HepG2 (cell line): ENCODE measurements around the gene SNAPC4. TPM values are rescaled to one million over a fixed set of nuclear protein-coding genes. Genes with fewer than 3 reads are reported as not detected.

ENCODE experiments used
- ISL2 ChIP-seq: sonication (generic); formaldehyde crosslinking; IDR thresholded peaks from 2 replicates; pipeline ENCODE4 v1.5.0; 2020; ENCODE audit warnings: missing genetic modification reagents
- NKX3-1 ChIP-seq: sonication (generic); formaldehyde crosslinking; IDR thresholded peaks from 2 replicates; pipeline ENCODE4 v1.5.0; 2020; ENCODE audit warnings: missing genetic modification reagents
- REST ChIP-seq, 2 experiments: IDR thresholded peaks; 2 replicates each; pipeline ENCODE4 v1.6.1; 2011 to 2012; ENCODE audit warnings: low read length in 2 of 2, borderline replicate concordance in 1 of 2, low read depth in 1 of 2, mild to moderate bottlenecking in 1 of 2, moderate library complexity in 1 of 2
- RFXAP ChIP-seq: sonication (generic); formaldehyde crosslinking; IDR thresholded peaks from 2 replicates; pipeline ENCODE4 v1.4.0; 2020; ENCODE audit warnings: missing genetic modification reagents, borderline replicate concordance
- polyA plus RNA-seq, 8 experiments: library from polyadenylated mRNA; depleted of rRNA in 3 of 8; stranded (reverse) in 7 of 8; unstranded in 1 of 8; fragments of >200 nt; fragmentation: Illumina TruSeq in 4 of 8; extraction: Trizol in 4 of 8; gene quantifications; 2 replicates each; pipeline versions ENCODE4 v1.2.1 to v1.2.3, GENCODE V29; 2011 to 2016; ENCODE audit warnings: low read depth in 4 of 8, missing spikeins in 1 of 8, mixed read lengths in 1 of 8; ENCODE audit not compliant: insufficient read depth in 1 of 8
- total RNA-seq, 5 experiments: library from RNA; depleted of rRNA; stranded (reverse); fragments of >200 nt; fragmentation: Illumina TruSeq; extraction: Trizol; gene quantifications; 2 replicates each; pipeline ENCODE4 v1.2.3, GENCODE V29; 2016; ENCODE audit warnings: low read depth in 1 of 5

The SNAPC4 gene
- total and polyA plus RNA-seq, 2 of the 13 experiments (the other 11 are each of a cell fraction or from before 2014, with no cell fraction given) = 2.0 to 6.0 TPM

- TF ChIP-seq REST (IDR thresholded peaks at IDR 0.05; ENCODE audit: borderline replicate concordance in 1 of 2, low read depth in 1 of 2, low read length in 2 of 2) (no peak), RFXAP (CRISPR knock-in tag) (no peak), ISL2 (CRISPR knock-in tag) (no peak), NKX3-1 (CRISPR knock-in tag) (no peak)
These were observed 48.6 kb downstream of the SNAPC4 start (continued) for GRCh38 chr9:136351252-136351800.

Other genes starting within 250 kb of the SNAPC4 start
- not detected in 2 replicates for gene LHX3, start 195.0 kb downstream of the SNAPC4 start, total RNA-seq (2016; rRNA removed; fragmentation: Illumina TruSeq; extraction: Trizol)
- not detected in 2 replicates for gene LHX3, start 195.0 kb downstream of the SNAPC4 start, polyA plus RNA-seq (2011; rRNA removed)
- gene QSOX2, start 154.4 kb downstream of the SNAPC4 start, total RNA-seq (2016; rRNA removed; fragmentation: Illumina TruSeq; extraction: Trizol) = 10.1 and 27.1 TPM in 2 replicates
- 36.4 and 42.1 TPM in 2 replicates for gene QSOX2, start 154.4 kb downstream of the SNAPC4 start, polyA plus RNA-seq (2011; rRNA removed)
- 0.13 TPM in 1 of 2 replicates, not detected in the other for gene CCDC187, start 96.1 kb downstream of the SNAPC4 start, total RNA-seq (2016; rRNA removed; fragmentation: Illumina TruSeq; extraction: Trizol)
- 0.03 and 0.09 TPM in 2 replicates for gene CCDC187, start 96.1 kb downstream of the SNAPC4 start, polyA plus RNA-seq (2011; rRNA removed)
- gene GPSM1, start 72.6 kb downstream of the SNAPC4 start, total RNA-seq (2016; rRNA removed; fragmentation: Illumina TruSeq; extraction: Trizol) = 0.59 and 1.0 TPM in 2 replicates
- 2.4 and 3.4 TPM in 2 replicates for gene GPSM1, start 72.6 kb downstream of the SNAPC4 start, polyA plus RNA-seq (2011; rRNA removed)
- 5.4 and 8.0 TPM in 2 replicates for gene DNLZ, start 36.4 kb downstream of the SNAPC4 start, total RNA-seq (2016; rRNA removed; fragmentation: Illumina TruSeq; extraction: Trizol)
- 3.4 and 4.5 TPM in 2 replicates for gene DNLZ, start 36.4 kb downstream of the SNAPC4 start, polyA plus RNA-seq (2011; rRNA removed)
- gene CARD9, start 26.5 kb downstream of the SNAPC4 start, total RNA-seq (2016; rRNA removed; fragmentation: Illumina TruSeq; extraction: Trizol) = 3.6 and 7.4 TPM in 2 replicates
- 3.3 and 7.2 TPM in 2 replicates for gene CARD9, start 26.5 kb downstream of the SNAPC4 start, polyA plus RNA-seq (2011; rRNA removed)
- gene ENTR1, start 10.4 kb upstream of the SNAPC4 start, total RNA-seq (2016; rRNA removed; fragmentation: Illumina TruSeq; extraction: Trizol) = 56.6 and 76.4 TPM in 2 replicates
- 70.1 and 84.2 TPM in 2 replicates for gene ENTR1, start 10.4 kb upstream of the SNAPC4 start, polyA plus RNA-seq (2011; rRNA removed)
- 75.7 and 88.4 TPM in 2 replicates for gene PMPCA, start 10.5 kb upstream of the SNAPC4 start, total RNA-seq (2016; rRNA removed; fragmentation: Illumina TruSeq; extraction: Trizol)
- 70.2 and 80.2 TPM in 2 replicates for gene PMPCA, start 10.5 kb upstream of the SNAPC4 start, polyA plus RNA-seq (2011; rRNA removed)
- 3.0 and 5.5 TPM in 2 replicates for gene INPP5E, start 39.7 kb upstream of the SNAPC4 start, total RNA-seq (2016; rRNA removed; fragmentation: Illumina TruSeq; extraction: Trizol)
- gene INPP5E, start 39.7 kb upstream of the SNAPC4 start, polyA plus RNA-seq (2011; rRNA removed) = 5.5 and 7.5 TPM in 2 replicates
- gene SEC16A, start 82.9 kb upstream of the SNAPC4 start, total RNA-seq (2016; rRNA removed; fragmentation: Illumina TruSeq; extraction: Trizol) = 15.9 and 27.7 TPM in 2 replicates
- gene SEC16A, start 82.9 kb upstream of the SNAPC4 start, polyA plus RNA-seq (2011; rRNA removed) = 17.9 and 18.9 TPM in 2 replicates
- 0.22 and 0.35 TPM in 2 replicates for gene NOTCH1, start 145.9 kb upstream of the SNAPC4 start, total RNA-seq (2016; rRNA removed; fragmentation: Illumina TruSeq; extraction: Trizol)
- gene NOTCH1, start 145.9 kb upstream of the SNAPC4 start, polyA plus RNA-seq (2011; rRNA removed) = 0.09 and 0.12 TPM in 2 replicates